C1 segment of cervical spinal cord (tissue), 14 donors: ENCODE measurements around the gene SLC25A45.

ENCODE experiments used
- DNase-seq, 14 donors: peaks; one replicate each; lab custom pipeline; 2025; lab: John Stamatoyannopoulos, UW

SLC25A45 gene

GRCh38 chr11:65325435-65325834 lies 57.0 kb downstream of the SLC25A45 start:
- no peak for DNase-seq
